HG03103 (cell line): Measurements from ENCODE around the gene TNFRSF25.

ENCODE experiments used
- ATAC-seq: cut with Tn5 transposase; IDR thresholded peaks from one replicate; pipeline ENCODE4 v1.9.1; 2021; ENCODE audit warnings: low read depth; ENCODE audit not compliant: unreplicated experiment

TNFRSF25 gene

GRCh38 chr1:6419804-6420453, 46.0 kb downstream of the TNFRSF25 start, which contains the start of gene HES2:
Gene HES2 (minus strand): TSS chr1:6419919. CDS start chr1:6419820, 99 bp downstream.
- no peak for ATAC-seq

- no peak for ATAC-seq
Measured at GRCh38 chr1:6419397-6419803, 46.6 kb downstream of the TNFRSF25 start.

DNA sequence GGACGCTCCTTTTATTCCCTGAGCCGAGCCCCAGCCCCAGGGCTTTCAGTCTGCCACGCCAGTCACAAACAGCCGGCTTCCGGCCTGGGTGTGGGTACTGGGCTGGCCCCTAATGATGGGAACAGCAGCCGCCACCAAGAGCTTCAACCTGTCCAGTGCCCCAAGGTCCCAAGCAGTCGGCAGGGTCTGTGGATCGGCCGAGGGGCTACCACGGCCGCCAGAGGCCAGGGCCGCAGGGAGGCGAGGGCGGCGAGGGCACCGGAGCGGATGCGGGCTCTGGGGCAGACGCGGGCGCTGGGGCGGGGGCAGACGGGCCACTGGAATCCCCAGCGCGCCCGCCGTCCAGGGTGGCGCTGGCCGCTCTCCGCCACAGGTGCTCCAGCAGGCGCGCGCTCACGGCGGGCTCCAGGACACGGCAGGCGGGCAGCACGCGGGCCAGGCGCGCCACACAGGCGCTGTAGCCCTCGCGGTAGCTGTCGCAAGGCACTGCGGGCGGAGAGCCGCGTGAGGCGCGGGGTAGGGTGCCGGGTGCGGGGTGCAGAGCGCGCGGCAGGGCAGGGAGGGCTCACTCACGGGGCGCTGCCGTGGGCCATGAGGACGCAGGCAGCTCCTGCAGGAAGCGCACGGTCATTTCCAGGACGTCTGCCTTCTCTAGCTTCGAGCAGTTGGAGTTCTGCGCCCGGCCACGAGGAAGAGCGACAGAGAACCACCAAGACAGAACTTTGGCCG, 47.1 kb downstream of the TNFRSF25 start:
- ATAC-seq: no peak

GRCh38 chr1:6417961-6418667, 47.9 kb downstream of the TNFRSF25 start:
- no peak for ATAC-seq

DNA sequence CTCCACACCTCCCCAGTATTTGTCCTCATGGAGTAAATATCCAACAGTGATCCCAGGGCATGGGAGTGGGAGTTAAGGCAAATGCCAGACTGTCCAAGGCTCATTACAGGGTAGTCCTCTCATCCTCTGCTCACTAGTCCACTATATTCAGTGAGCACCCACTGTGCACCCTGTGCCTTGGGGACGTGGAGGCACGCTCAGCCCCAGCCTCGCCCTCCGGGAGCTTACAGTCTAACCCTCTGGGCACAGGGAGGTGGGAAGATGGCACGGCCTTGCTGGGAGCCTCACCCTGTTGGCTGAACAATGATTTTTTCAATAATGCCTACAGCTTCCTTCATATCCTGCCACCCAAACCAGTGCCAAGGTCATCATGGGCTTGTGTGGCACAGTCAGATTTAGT, 49.1 kb downstream of the TNFRSF25 start:
- no peak for ATAC-seq

GRCh38 chr1:6416295-6416656, 49.7 kb downstream of the TNFRSF25 start:
- ATAC-seq: no peak

- ATAC-seq: no peak
Measured at GRCh38 chr1:6414881-6415626, 50.9 kb downstream of the TNFRSF25 start.

- no peak for ATAC-seq
Measured at GRCh38 chr1:6414443-6414844, 51.5 kb downstream of the TNFRSF25 start.

DNA sequence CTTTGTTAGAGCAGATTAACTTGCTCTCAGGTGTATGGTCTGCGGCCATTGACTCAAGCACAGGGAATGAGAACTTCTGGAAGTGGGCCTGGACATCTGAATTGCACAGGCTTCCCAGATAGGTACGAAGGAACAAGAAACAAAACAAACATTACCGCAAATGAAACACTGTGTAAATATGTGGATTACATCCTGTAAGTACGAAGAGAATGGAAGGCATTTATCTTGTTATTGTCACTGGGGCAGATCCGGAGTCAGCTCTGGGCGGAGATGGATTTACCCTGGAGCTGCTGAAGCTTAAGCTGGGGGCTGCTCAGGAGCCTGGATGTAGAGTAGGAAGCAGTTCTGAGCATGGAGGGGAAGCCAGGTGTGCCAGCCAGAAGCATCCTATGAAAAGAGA, 53.1 kb downstream of the TNFRSF25 start:
- ATAC-seq: no peak
